Lower lobe of right lung (tissue), 2 donors: ENCODE data around the gene MLLT10. TPM values are rescaled to one million over a fixed set of nuclear protein-coding genes. Genes with fewer than 3 reads are reported as not detected.
A peak's percentile ranks its signal among the peaks of the same experiment; 100 is the strongest.

Experiments
- ATAC-seq, 2 donors: fragments of 200-7000 bp; cut with Tn5 transposase; one replicate each; pipeline ENCODE4 v1.9.1; 2020 to 2022; ENCODE audit warnings: mild to moderate bottlenecking in 2 of 2, moderate library complexity in 2 of 2
- DNase-seq: peaks from one replicate; pipeline ENCODE4 v3.0.0-alpha.2; 2020
- H3K27ac ChIP-seq: fragments of 200-600 bp; one replicate; pipeline ENCODE4 v1.8.0; 2022
- H3K27me3 ChIP-seq: fragments of 200-600 bp; one replicate; pipeline ENCODE4 v1.8.0; 2022; ENCODE audit warnings: low read depth
- H3K36me3 ChIP-seq: fragments of 200-600 bp; one replicate; pipeline ENCODE4 v1.8.0; 2022; ENCODE audit warnings: mild to moderate bottlenecking
- H3K4me1 ChIP-seq: fragments of 200-600 bp; one replicate; pipeline ENCODE4 v1.8.0; 2022
- H3K4me3 ChIP-seq: fragments of 200-600 bp; one replicate; pipeline ENCODE4 v1.8.0; 2022; ENCODE audit warnings: mild to moderate bottlenecking
- H3K9me3 ChIP-seq: fragments of 200-600 bp; one replicate; pipeline ENCODE4 v1.8.0; 2022
- CTCF ChIP-seq: fragments of 200-600 bp; IDR thresholded peaks from one replicate; pipeline ENCODE4 v1.8.0; 2022; ENCODE audit warnings: antibody characterized with exemption, mild to moderate bottlenecking
- intact Hi-C: fragments of 100-400 bp; cut with DNase I; formaldehyde crosslinking; loops from one replicate; pipeline ENCODE4 v1.11.0; 2022
- long read RNA-seq: library from polyadenylated mRNA; unstranded; transcript quantifications from one replicate; pipeline ENCODE4 v2.0.0, GENCODE V29; 2021
- total RNA-seq: library from RNA; stranded (reverse); fragmentation: NEBNext Ultra II Directional; extraction: Animal tissue kit (Norgen Biotek cat#: 25700); gene quantifications from one replicate; pipeline ENCODE4 v1.2.1, GENCODE V29; 2021
- donor health status: DM: no; HTN: yes; CAD: no; lungs with severe emphysema.

The MLLT10 gene
- total RNA-seq: 48.8 TPM
- long read RNA-seq, partial matches to known transcripts: 12 of 33 reads
- long read RNA-seq, other reads (novel, unspliced or antisense): 20 of 33 reads

GRCh38 chr10:21533467-21534279 lies at the start of gene MLLT10:
MLLT10 (plus strand) TSS chr10:21534232; CDS start chr10:21534645, 413 bp downstream.
- peak; percentile 98 to 99 for ATAC-seq
- H3K27me3 ChIP-seq: no peaks in the 10 kb centered on the region
- H3K4me1 ChIP-seq: peaks cover 20% of the 10 kb centered on the region
- H3K9me3 ChIP-seq: no peaks in the 10 kb centered on the region
- H3K4me3 ChIP-seq: peak within 1 kb of the TSS; percentile 82
- peak; percentile 32 for TF ChIP-seq CTCF
- intact Hi-C loops: no loop called here
- peak; percentile 97 for DNase-seq
- peaks cover 20% of the 10 kb centered on the region for H3K36me3 ChIP-seq
- peak within 1 kb of the TSS; percentile 92 for H3K27ac ChIP-seq

- intact Hi-C loops: no loop called here
- Histone ChIP-seq H3K36me3 (no peaks in the 10 kb centered on the region), H3K4me3 (no peak overlapping the region), H3K4me1 (no peaks in the 10 kb centered on the region), H3K27ac (no peak overlapping the region), H3K9me3 (no peaks in the 10 kb centered on the region), H3K27me3 (no peaks in the 10 kb centered on the region)
- DNase-seq (no peak), ATAC-seq (no peak)
- TF ChIP-seq CTCF: no peak
Measured at GRCh38 chr10:21487416-21488180, 46.4 kb upstream of the MLLT10 start.

GRCh38 chr10:21488246-21488956 lies 45.6 kb upstream of the MLLT10 start:
- Histone ChIP-seq H3K4me1 (no peaks in the 10 kb centered on the region), H3K27ac (no peak overlapping the region), H3K27me3 (no peaks in the 10 kb centered on the region), H3K4me3 (no peak overlapping the region), H3K36me3 (no peaks in the 10 kb centered on the region), H3K9me3 (no peaks in the 10 kb centered on the region)
- no peak for TF ChIP-seq CTCF
- DNase-seq: no peak
- no peak for ATAC-seq
- intact Hi-C loops: no loop called here

GRCh38 chr10:21488957-21489446 lies 45.0 kb upstream of the MLLT10 start:
- H3K4me1 ChIP-seq: peaks cover under 1% of the 10 kb centered on the region
- intact Hi-C loops: no loop called here
- ATAC-seq (no peak), DNase-seq (no peak)
- no peak for TF ChIP-seq CTCF
- no peak overlapping the region for H3K27ac ChIP-seq
- no peaks in the 10 kb centered on the region for H3K36me3 ChIP-seq
- H3K4me3 ChIP-seq: no peak overlapping the region
- peaks cover under 1% of the 10 kb centered on the region for H3K27me3 ChIP-seq
- H3K9me3 ChIP-seq: no peaks in the 10 kb centered on the region
